SHP77 treated with DMSO at 0.1 percent for 48 hours (cell line): ENCODE results near the gene RAPGEF2.
"Not testable (repeated sequence)": the region's sequence is repeated elsewhere in the genome, so short reads cannot be mapped to it uniquely, and the experiment has no call there.

Source experiments
- DNase-seq: peaks from one replicate; lab custom pipeline; 2025; lab: John Stamatoyannopoulos, UW

RAPGEF2 gene

GRCh38 chr4:159281771-159282170, 178.9 kb downstream of the RAPGEF2 start:
- DNase-seq: no peak

GRCh38 chr4:159282329-159282728, 179.4 kb downstream of the RAPGEF2 start:
- DNase-seq: no peak

GRCh38 chr4:159282944-159283343, 180.1 kb downstream of the RAPGEF2 start:
- no peak for DNase-seq

DNA sequence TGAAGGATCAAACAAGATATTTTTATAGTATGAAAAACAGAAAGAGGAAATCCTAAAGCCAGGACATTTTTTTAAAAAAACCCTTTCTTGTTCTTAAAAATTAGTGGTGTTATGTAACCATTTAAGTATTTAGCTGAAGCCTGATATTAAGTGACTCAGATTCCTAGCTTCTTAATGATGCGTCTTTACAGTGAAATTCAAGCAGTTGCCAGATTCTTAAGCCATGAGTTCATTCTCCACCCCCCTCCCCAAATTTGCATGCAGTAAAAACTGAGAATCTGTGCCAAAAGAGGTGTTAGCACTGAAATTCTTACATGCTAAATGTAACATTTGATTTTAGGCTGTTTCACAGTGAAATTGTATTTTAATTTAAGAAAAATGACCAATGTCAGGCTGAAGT, 180.8 kb downstream of the RAPGEF2 start:
- no peak for DNase-seq

DNA sequence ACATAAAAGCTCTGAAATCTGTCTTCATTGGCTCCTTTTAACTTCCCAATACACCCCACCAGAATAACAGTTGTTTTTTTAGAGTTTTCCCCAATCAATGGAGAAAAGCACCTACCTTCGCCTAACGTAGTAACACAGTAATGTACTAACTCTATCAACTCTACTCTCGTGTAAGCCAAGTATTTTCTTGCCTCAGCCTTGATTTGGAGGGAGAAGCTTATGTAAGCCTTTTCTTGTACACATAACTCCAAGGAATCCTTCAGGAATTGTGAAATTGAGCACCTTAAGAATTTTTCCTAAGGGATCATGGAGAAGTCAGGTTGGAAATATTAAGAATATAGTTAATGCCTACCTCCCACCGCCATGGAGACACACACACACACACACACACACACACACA, 181.2 kb downstream of the RAPGEF2 start:
- DNase-seq: no peak

GRCh38 chr4:159284733-159285132, 181.9 kb downstream of the RAPGEF2 start:
- DNase-seq: no peak

GRCh38 chr4:159287767-159288166, 184.9 kb downstream of the RAPGEF2 start:
- DNase-seq: no peak

DNA sequence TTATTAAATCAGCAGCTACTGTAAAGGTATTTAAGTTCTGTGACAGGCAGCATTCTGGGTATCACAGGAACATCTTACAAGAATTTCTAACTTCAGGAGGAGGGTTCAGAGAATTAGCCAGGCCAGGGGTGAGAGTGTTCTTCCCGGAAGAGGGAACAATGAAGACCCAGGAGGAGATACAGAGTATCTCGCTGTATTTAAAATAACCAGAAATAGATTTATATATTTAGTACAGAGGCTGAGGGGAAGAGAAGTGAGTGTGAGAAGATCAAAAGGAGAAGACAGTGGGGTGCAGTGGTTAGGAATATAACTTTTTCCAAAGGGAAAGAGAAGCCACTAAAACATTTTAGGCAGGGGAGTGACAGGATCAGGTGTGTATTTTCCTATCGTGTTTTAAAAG, 186.8 kb downstream of the RAPGEF2 start:
- no peak for DNase-seq

- DNase-seq: no peak
Observed at GRCh38 chr4:159290321-159291030, 187.6 kb downstream of the RAPGEF2 start.

- DNase-seq: no peak
Observed at GRCh38 chr4:159291176-159291575, 188.3 kb downstream of the RAPGEF2 start.

- no peak for DNase-seq
Observed at GRCh38 chr4:159292137-159292896, 189.4 kb downstream of the RAPGEF2 start.

- no peak for DNase-seq
Observed at GRCh38 chr4:159293811-159294515, 191.1 kb downstream of the RAPGEF2 start.

DNA sequence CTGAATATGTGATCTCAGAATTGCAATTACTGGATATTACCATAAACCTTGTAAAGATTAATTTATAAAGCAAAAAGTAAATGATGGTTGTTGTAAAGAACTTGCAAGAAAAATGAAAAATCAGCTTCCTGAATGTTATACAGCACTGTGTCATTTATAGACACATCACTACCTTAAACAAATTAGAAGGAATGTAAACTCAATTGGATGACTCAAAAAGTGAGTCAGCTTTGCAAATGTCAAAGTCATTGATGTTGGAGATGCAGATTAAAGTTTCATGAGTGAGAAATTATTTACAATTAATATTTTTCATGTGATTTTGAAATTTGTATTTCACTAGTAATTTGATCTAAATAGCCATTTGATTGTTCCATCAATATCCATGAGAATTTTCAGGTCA, 193.2 kb downstream of the RAPGEF2 start:
- no peak for DNase-seq

DNA sequence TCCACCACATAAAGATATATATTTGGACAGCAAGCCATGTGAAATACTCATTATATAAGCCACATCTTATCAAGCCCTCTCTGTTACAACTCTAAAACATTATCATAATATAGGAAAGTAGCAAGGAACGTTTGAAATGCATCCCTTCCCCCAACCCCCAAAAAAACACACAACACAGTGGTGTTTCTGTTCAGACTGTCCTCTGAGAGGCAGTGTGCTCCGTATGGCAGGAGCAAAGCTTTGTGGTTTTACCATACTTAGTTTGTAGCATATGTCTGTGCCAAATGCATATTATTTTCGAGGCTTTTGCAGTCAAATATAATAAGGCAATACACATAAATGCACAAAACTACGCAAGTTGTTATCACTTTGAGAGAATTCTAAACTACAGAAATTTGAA, 194.2 kb downstream of the RAPGEF2 start:
- no peak for DNase-seq

- DNase-seq: no peak
Observed at GRCh38 chr4:159298502-159298901, 195.6 kb downstream of the RAPGEF2 start.

GRCh38 chr4:159303435-159303834, 200.6 kb downstream of the RAPGEF2 start:
- no peak for DNase-seq

DNA sequence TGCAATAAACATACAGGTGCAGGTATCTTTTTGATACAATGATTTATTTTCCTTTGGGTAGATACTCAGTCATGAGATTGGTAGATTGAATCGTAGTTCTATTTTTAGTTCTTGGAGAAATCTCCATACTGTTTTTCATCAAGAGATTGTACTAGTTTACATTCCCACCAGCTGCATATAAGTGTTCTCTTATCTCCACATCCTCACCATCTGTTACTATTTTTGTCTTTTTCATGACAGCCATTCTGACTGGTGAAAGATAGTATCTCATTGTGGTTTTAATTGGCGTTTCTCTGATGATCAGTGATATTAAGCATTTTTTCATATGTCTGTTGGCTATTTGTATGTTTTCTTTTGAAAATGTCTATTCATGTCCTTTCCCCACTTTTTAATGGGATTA, 202.2 kb downstream of the RAPGEF2 start:
- DNase-seq: no peak

- DNase-seq: no peak
Observed at GRCh38 chr4:159307929-159308328, 205.1 kb downstream of the RAPGEF2 start.

GRCh38 chr4:159308566-159309340, 205.9 kb downstream of the RAPGEF2 start:
- DNase-seq: no peak

DNA sequence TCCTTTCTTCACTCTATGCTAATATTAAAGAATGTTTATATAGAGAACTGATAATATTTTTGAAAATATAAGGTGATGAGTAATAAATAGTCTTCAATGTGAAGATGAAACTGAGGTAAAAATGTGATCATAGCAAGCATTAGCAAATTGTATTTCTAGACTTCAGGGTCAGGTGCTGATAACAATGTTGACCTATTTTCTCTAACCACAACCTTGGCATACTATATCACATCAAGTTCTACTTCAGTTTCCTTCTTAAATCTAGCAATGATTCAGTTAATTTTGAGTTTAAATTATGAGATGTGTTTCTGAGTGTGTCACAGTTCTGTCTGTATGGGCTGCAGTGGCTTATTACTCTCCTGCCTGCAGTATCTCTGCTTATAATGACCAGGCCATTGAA, 209.4 kb downstream of the RAPGEF2 start:
- DNase-seq: no peak

GRCh38 chr4:159315879-159316278, 213.0 kb downstream of the RAPGEF2 start:
- DNase-seq: not testable (repeated sequence)

GRCh38 chr4:159317203-159317602, 214.3 kb downstream of the RAPGEF2 start:
- DNase-seq: no peak
